HG02642 (cell line): ENCODE data around the gene BACH2.

Experiments
- ATAC-seq: cut with Tn5 transposase; IDR thresholded peaks from one replicate; pipeline ENCODE4 v1.9.1; 2021; ENCODE audit warnings: mild to moderate bottlenecking; ENCODE audit not compliant: unreplicated experiment, poor library complexity

The BACH2 gene

GRCh38 chr6:90190131-90190530 lies 106.5 kb downstream of the BACH2 start:
- ATAC-seq = no peak

- no peak for ATAC-seq
These were observed 109.1 kb downstream of the BACH2 start for GRCh38 chr6:90187437-90188121.

- no peak for ATAC-seq
These were observed 109.8 kb downstream of the BACH2 start for GRCh38 chr6:90186637-90187371.

GRCh38 chr6:90186026-90186425 lies 110.6 kb downstream of the BACH2 start:
- ATAC-seq = no peak

- no peak for ATAC-seq
These were observed 112.0 kb downstream of the BACH2 start for GRCh38 chr6:90184334-90185298.

GRCh38 chr6:90183587-90184333 lies 112.9 kb downstream of the BACH2 start:
- ATAC-seq = no peak

- no peak for ATAC-seq
These were observed 116.1 kb downstream of the BACH2 start for GRCh38 chr6:90180526-90180925.

- no peak for ATAC-seq
These were observed 117.2 kb downstream of the BACH2 start for GRCh38 chr6:90179190-90180169.

- ATAC-seq = no peak
These were observed 118.2 kb downstream of the BACH2 start for GRCh38 chr6:90178384-90178855.

- ATAC-seq = no peak
These were observed 118.9 kb downstream of the BACH2 start for GRCh38 chr6:90177544-90178383.

- peak; percentile 86 for ATAC-seq
These were observed 120.8 kb downstream of the BACH2 start for GRCh38 chr6:90175627-90176538.

- ATAC-seq = no peak
These were observed 123.2 kb downstream of the BACH2 start for GRCh38 chr6:90173262-90173925.

- no peak for ATAC-seq
These were observed 126.0 kb downstream of the BACH2 start for GRCh38 chr6:90170601-90171000.

GRCh38 chr6:90169374-90169773 lies 127.3 kb downstream of the BACH2 start:
- no peak for ATAC-seq

GRCh38 chr6:90168693-90169131 lies 127.9 kb downstream of the BACH2 start:
- no peak for ATAC-seq
